ENCODE results near the gene DCUN1D1.

The DCUN1D1 gene

GRCh38 chr3:182971637-182972036, 8.7 kb downstream of the DCUN1D1 start:
- DNase-seq, result no peak

DNA sequence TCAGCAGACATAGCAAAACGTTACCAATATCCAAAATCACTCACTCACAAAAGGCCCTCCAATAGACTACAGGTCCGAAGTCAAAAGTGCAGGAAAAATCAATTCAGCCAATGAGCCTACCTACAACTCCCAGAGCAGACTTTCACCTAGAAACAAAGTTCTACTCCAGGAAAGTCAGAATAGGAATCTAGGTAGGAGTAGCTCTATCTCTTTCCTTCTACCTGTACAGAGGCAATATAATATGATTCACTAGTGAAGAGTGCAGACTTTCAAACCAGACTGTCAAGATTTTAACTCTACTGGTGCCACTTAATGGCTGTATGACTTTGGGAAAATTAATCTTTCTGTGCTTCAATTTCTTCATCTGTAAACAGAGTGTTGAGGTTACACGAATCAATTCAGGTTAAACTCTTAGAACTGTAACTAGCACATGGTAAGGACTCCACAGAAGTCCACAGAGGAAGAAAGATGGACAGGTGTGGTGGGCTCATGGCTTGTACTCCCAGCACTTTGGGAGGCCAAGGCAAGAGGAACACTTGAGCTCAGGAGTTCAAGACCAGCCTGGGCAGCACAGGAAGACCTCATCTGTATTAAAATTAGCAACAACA, 9.4 kb downstream of the DCUN1D1 start:
- no peak for DNase-seq

- no peak for DNase-seq
Observed at GRCh38 chr3:182969853-182970252, 10.5 kb downstream of the DCUN1D1 start.

GRCh38 chr3:182969277-182969676, 11.1 kb downstream of the DCUN1D1 start:
- no peak for DNase-seq

- DNase-seq, result no peak
Observed at GRCh38 chr3:182967218-182968204, 12.8 kb downstream of the DCUN1D1 start.

GRCh38 chr3:182965861-182966366, 14.4 kb downstream of the DCUN1D1 start:
- no peak for DNase-seq

DNA sequence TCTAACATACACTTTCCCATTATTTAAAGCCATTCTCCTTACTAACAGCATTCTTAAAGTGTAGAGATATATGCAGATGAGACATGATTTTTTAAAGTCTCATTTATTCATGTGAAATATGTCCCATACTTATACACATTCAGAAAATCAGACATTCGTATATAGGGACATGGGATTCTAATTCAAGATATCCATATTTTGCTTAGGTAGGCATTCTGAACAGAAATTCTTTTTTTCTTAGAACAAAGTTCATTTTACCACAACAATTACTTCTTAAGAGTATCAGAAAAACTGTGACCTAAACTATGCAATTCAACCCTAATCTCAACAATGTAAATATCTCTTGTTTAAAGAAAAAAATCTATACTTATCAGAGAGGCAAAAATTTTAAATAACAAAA, 16.2 kb downstream of the DCUN1D1 start:
- DNase-seq, result no peak

DNA sequence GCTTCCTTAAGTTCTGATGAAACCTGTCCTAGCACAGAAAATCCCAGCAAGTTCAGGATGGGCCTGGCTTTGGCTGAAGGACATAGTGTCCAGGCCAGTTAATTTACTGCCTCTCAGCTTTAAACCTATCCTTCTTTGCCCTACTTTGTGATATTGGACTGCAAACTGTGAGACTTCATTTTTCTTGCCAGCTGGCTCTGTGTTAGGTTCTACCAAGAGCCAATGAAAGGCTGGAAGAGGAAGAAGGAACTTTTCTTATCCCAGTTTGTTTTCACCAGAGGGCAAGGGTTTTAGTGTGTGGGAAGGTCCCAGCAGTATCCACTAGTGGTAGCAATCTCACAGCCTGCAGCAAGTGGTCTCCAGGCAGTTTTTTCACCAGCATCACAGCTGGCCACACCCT, 18.2 kb downstream of the DCUN1D1 start:
- DNase-seq, result no peak

GRCh38 chr3:182959474-182960350, 20.6 kb downstream of the DCUN1D1 start:
- DNase-seq, result no peak

GRCh38 chr3:182957676-182958266, 22.6 kb downstream of the DCUN1D1 start:
- DNase-seq, result no peak

DNA sequence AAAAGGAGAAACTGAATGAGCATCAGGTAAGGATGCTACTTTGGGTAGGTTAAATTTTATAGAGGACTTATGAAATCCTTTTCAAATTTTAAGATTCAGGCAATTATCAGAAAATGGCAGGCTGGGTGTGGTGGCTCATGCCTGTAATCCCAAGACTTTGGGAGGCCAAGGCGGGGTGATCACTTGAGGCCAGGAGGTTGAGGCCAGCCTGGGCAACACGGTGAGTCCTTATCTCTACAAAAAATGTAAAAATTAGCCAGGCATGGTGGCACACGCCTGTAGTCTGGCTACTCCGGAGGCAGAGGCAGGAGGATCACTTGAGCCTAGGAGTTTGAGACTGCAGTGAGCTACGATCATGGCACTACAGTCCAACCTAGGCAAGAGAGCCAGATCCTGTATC, 23.1 kb downstream of the DCUN1D1 start:
- no peak for DNase-seq

DNA sequence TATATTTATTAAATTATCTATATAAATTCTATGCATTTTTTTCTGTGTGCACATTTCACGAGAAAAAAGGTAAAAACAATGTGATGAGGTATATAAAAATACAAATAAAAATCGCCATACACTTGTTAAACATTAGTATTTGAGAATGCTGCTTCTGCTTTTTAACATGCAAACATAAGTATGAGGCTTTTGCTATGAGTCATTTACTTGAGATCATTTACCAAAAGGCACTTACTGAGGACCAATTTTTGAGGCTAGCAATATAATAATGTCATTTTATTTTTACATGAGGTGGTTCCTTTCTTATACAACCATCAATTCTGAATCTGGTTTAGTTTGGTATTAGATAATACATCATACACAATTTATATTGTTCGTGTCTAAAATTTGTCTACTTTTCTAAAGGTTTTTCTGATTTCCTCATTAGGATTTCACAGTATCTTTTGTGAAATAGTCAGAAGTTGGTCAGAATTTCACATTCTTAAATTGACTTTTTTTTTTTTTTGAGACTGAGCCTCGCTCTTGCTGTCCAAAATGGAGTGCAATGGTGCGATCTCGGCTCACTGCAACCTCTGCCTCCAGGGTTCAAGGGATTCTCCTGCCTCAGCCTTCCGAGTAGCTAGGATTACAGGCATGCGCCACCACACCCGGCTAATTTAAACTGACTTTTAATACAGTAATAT, 25.6 kb downstream of the DCUN1D1 start:
- no peak for DNase-seq

DNA sequence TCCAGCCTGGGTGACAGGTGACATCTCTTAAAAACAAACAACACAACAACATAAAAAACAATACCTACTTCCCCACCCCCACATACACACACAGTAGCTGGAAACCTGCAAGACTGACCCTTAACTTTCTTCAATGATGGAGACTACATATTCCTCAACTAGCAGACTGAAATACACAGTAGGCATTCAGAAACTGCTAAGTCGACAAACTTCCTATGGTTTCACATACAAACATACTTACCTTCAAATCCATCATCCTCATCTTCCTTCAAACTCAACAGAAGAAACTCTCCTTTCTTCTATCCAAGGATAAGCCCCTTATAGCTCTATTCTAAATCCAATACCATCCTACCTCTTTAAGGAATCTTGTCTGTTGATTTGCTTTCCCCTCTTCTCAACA, 30.6 kb downstream of the DCUN1D1 start:
- no peak for DNase-seq

- DNase-seq, result no peak
Observed at GRCh38 chr3:182948305-182948704, 32.0 kb downstream of the DCUN1D1 start.

GRCh38 chr3:182947888-182948287, 32.5 kb downstream of the DCUN1D1 start:
- no peak for DNase-seq

DNA sequence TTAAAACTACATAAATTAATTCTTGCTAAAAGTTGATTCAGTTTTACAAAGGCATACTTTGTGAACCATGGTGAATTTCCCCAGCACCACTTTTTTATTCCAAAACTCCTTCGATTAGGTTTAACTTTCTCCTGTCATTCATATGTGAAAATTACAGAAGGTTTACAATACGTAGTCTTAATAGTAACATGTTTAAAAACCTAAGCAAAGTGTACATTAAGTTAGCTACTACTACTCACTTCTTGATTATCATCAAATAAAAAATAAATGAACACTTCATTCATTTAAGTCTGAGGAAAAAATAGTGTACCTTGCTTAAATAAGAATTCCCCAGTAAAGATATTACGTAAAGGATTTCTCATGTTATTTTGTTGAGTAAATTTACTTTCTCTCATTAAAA, 38.6 kb downstream of the DCUN1D1 start:
- no peak for DNase-seq

GRCh38 chr3:182940266-182940808, 40.0 kb downstream of the DCUN1D1 start:
- no peak for DNase-seq

- no peak for DNase-seq
Observed at GRCh38 chr3:182937293-182938051, 42.9 kb downstream of the DCUN1D1 start.

DNA sequence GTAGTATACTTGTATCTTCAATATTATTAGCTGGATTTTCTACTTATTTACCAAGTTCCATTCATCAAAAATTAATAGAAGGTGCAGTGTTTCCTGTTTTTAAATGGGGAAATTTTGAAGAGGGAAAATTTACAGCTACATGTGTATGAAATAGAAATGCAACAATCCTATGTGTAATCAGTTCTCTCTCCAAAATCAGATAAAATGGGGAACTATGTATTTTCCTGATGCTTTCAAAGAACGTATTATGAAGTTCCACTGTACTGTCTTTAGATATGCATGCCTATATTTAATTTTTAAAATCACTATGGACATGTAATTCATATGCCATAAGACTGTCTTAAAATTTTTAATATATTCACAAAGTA, 43.4 kb downstream of the DCUN1D1 start:
- DNase-seq, result no peak

GRCh38 chr3:182936239-182936917, 44.0 kb downstream of the DCUN1D1 start:
- DNase-seq, result no peak
